Stomach (tissue), 9 donors: ENCODE results near the gene PPP1R3D. TPM values are rescaled to one million over a fixed set of nuclear protein-coding genes. Genes with fewer than 3 reads are reported as not detected.
A peak's percentile ranks its signal among the peaks of the same experiment; 100 is the strongest.

Source experiments
- DNase-seq, 2 donors: peaks; one replicate each; pipeline versions ENCODE4 v3.0.0 to v3.0.0-alpha.2; 2013 to 2019
- H3K27ac ChIP-seq, 5 donors: fragments of 200-600 bp in 4 of 5; sonication (generic) in 4 of 5; one replicate each; pipeline ENCODE4 v1.5.1; 2013 to 2019; ENCODE audit warnings: mild to moderate bottlenecking in 1 of 5, moderate library complexity in 1 of 5
- H3K27me3 ChIP-seq, 3 donors: fragments of 200-600 bp; sonication (generic); one replicate each; pipeline ENCODE4 v1.5.1; 2017 to 2019; ENCODE audit warnings: mixed run types in 1 of 3
- H3K36me3 ChIP-seq, 4 donors: fragments of 200-600 bp; sonication (generic); 1 replicate in 3 of 4; 2 replicates in 1 of 4; pipeline ENCODE4 v1.5.1; 2016 to 2019
- H3K4me1 ChIP-seq, 4 donors: fragments of 200-600 bp; sonication (generic); one replicate each; pipeline ENCODE4 v1.5.1; 2016 to 2019
- H3K4me3 ChIP-seq, 4 donors: fragments of 200-600 bp; sonication (generic) in 3 of 4; one replicate each; pipeline ENCODE4 v1.5.1; 2016 to 2019; ENCODE audit warnings: mild to moderate bottlenecking in 1 of 4
- H3K9me3 ChIP-seq, 4 donors: fragments of 200-600 bp; sonication (generic); one replicate each; pipeline ENCODE4 v1.5.1; 2016 to 2019
- CTCF ChIP-seq, 7 experiments: fragments of 450-650 bp in 4 of 7; fragments of 200-600 bp in 3 of 7; sonication (generic) in 3 of 7; IDR thresholded peaks; one replicate each; pipeline ENCODE4 v1.5.1; 2016 to 2019; ENCODE audit warnings: antibody characterized with exemption in 7 of 7, control low read depth in 2 of 7, mild to moderate bottlenecking in 1 of 7
- EP300 ChIP-seq: sonication (generic); formaldehyde crosslinking; IDR thresholded peaks from one replicate; pipeline ENCODE4 v1.6.1; 2017; ENCODE audit warnings: antibody characterized with exemption
- POLR2A ChIP-seq, 4 donors: fragments of 450-650 bp; IDR thresholded peaks; one replicate each; pipeline ENCODE4 v1.6.1; 2016; ENCODE audit warnings: antibody characterized with exemption in 4 of 4, control low read depth in 2 of 4, mild to moderate bottlenecking in 1 of 4, moderate library complexity in 1 of 4
- POLR2AphosphoS5 ChIP-seq, 3 donors: sonication (generic); formaldehyde crosslinking; IDR thresholded peaks; one replicate each; pipeline ENCODE4 v1.6.1; 2016; ENCODE audit warnings: antibody characterized with exemption in 3 of 3
- WGBS, 5 donors: extraction: QIAGEN DNeasy Blood & Tissue Kit in 3 of 5; methylation state at CpG; one replicate each; pipeline versions ENCODE4 v1.1.5 to v1.1.7; 2013 to 2018; 5-methylcytosine and 5-hydroxymethylcytosine counted together
- intact Hi-C: fragments of 100-400 bp; cut with DNase I; formaldehyde crosslinking; loops from one replicate; pipeline ENCODE4 v1.15.1; 2023; ENCODE audit warnings: low total_unique reads
- polyA plus RNA-seq, 3 donors: library from polyadenylated mRNA; stranded (reverse); fragments of 200-250 nt; gene quantifications; one replicate each; pipeline ENCODE4 v1.2.3, GENCODE V29; 2013
- total RNA-seq, 5 donors: library from RNA; depleted of rRNA; stranded (reverse); fragments of >200 nt; gene quantifications; one replicate each; pipeline versions ENCODE4 v1.1.0 to v1.2.3, GENCODE V29; 2014 to 2016
- donor health status: healthy with polysubstance abuse.
- donor health status: Bipolar disorder and iron deficiency.
- donor health status: healthy.

Gene PPP1R3D
- total and polyA plus RNA-seq, 8 donors: 0.58 to 7.1 (median 3.8) TPM

- TF ChIP-seq CTCF (IDR thresholded peaks at IDR 0.05) (no peak), POLR2A (IDR thresholded peaks at IDR 0.05) (no peak), POLR2AphosphoS5 (IDR thresholded peaks at IDR 0.05) (no peak), EP300 (no peak)
- Histone ChIP-seq H3K9me3 (no peaks in the 10 kb centered on the region), H3K27ac (peak overlapping the region; percentile 93 to 99 (median 94)), H3K36me3 (peaks cover 7 to 21% (median 18%) of the 10 kb centered on the region in 4 donors), H3K27me3 (no peaks in the 10 kb centered on the region), H3K4me3 (peak overlapping the region; percentile 63 to 81 (median 72)), H3K4me1 (peaks cover 29 to 70% (median 54%) of the 10 kb centered on the region in 4 donors)
- intact Hi-C loops: no loop called here
- DNase-seq: peak in 1 of 2 donors; percentile 67
- 43 to 88% (median 45%) methylated on average over 43 to 104 of the region's 104 CpGs for WGBS, 5 donors
Measured at GRCh38 chr20:59939052-59939878, 840 bp downstream of the PPP1R3D start.

- no peak for TF ChIP-seq CTCF (IDR thresholded peaks at IDR 0.05)
- no peak for TF ChIP-seq POLR2AphosphoS5 (IDR thresholded peaks at IDR 0.05)
- TF ChIP-seq POLR2A (IDR thresholded peaks at IDR 0.05): no peak
- no peak for TF ChIP-seq EP300
- WGBS, 5 donors: 75 to 80% (median 76%) methylated on average over 7 of the region's 7 CpGs
- Histone ChIP-seq H3K36me3 (peaks cover under 1 to 15% (median 12%) of the 10 kb centered on the region in 4 donors), H3K27me3 (no peaks in the 10 kb centered on the region), H3K9me3 (no peaks in the 10 kb centered on the region), H3K4me1 (peaks cover 29 to 76% (median 56%) of the 10 kb centered on the region in 4 donors), H3K27ac (peak overlapping the region in 4 of 5 donors; percentile 1 to 99 (median 94)), H3K4me3 (peak overlapping the region; percentile 63 to 81 (median 72))
- DNase-seq: no peak
- intact Hi-C loops: no loop called here
Measured at GRCh38 chr20:59938696-59939051, 1.4 kb downstream of the PPP1R3D start.

GRCh38 chr20:59938221-59938620 lies 1.9 kb downstream of the PPP1R3D start:
- no peak for TF ChIP-seq CTCF (IDR thresholded peaks at IDR 0.05)
- no peak for TF ChIP-seq EP300
- no peak for TF ChIP-seq POLR2A (IDR thresholded peaks at IDR 0.05)
- no peak for TF ChIP-seq POLR2AphosphoS5 (IDR thresholded peaks at IDR 0.05)
- no peaks in the 10 kb centered on the region for H3K9me3 ChIP-seq
- H3K4me3 ChIP-seq: peak overlapping the region in 3 of 4 donors; percentile 67 to 81 (median 78)
- DNase-seq: no peak
- 41 to 52% (median 50%) methylated on average over 4 of the region's 4 CpGs for WGBS, 5 donors
- peaks cover 0 to 10% (median 7%) of the 10 kb centered on the region in 4 donors for H3K36me3 ChIP-seq
- intact Hi-C loops: no loop called here
- no peaks in the 10 kb centered on the region for H3K27me3 ChIP-seq
- H3K27ac ChIP-seq: peak overlapping the region in 4 of 5 donors; percentile 2 to 99 (median 94)
- peaks cover 31 to 80% (median 60%) of the 10 kb centered on the region in 4 donors for H3K4me1 ChIP-seq

GRCh38 chr20:59937150-59937549 lies 3.0 kb downstream of the PPP1R3D start:
- 64 to 76% (median 69%) methylated on average over 3 of the region's 3 CpGs for WGBS, 5 donors
- no peak for TF ChIP-seq POLR2A (IDR thresholded peaks at IDR 0.05)
- no peak for DNase-seq
- Histone ChIP-seq H3K4me3 (no peak overlapping the region), H3K27ac (no peak overlapping the region), H3K4me1 (peaks cover 34 to 86% (median 65%) of the 10 kb centered on the region in 4 donors), H3K9me3 (no peaks in the 10 kb centered on the region), H3K27me3 (no peaks in the 10 kb centered on the region), H3K36me3 (no peaks in the 10 kb centered on the region)
- intact Hi-C loops: no loop called here

GRCh38 chr20:59936409-59936808 lies 3.7 kb downstream of the PPP1R3D start:
- DNase-seq: no peak
- no peaks in the 10 kb centered on the region for H3K9me3 ChIP-seq
- intact Hi-C loops: no loop called here
- no peak for TF ChIP-seq CTCF (IDR thresholded peaks at IDR 0.05)
- no peak for TF ChIP-seq POLR2A (IDR thresholded peaks at IDR 0.05)
- no peak for TF ChIP-seq POLR2AphosphoS5 (IDR thresholded peaks at IDR 0.05)
- TF ChIP-seq EP300: no peak
- H3K27me3 ChIP-seq: no peaks in the 10 kb centered on the region
- no peaks in the 10 kb centered on the region for H3K36me3 ChIP-seq
- WGBS, 5 donors: 53 to 68% (median 60%) methylated on average over 4 of the region's 4 CpGs
- no peak overlapping the region for H3K4me3 ChIP-seq
- peak overlapping the region in 1 of 5 donors; percentile 1 for H3K27ac ChIP-seq
- peaks cover 32 to 85% (median 61%) of the 10 kb centered on the region in 4 donors for H3K4me1 ChIP-seq
